IMR-90 (cell line): ENCODE data around the gene BLOC1S4. TPM values are rescaled to one million over a fixed set of nuclear protein-coding genes. Genes with fewer than 3 reads are reported as not detected.

Experiments used
- MAFK ChIP-seq: IDR thresholded peaks from 2 replicates; pipeline ENCODE4 v1.6.1; 2012; ENCODE audit warnings: low read depth, low read length, improper control_type of control experiment
- RAD21 ChIP-seq: IDR thresholded peaks from 2 replicates; pipeline ENCODE4 v1.6.1; 2012; ENCODE audit warnings: low read length, improper control_type of control experiment
- RCOR1 ChIP-seq: IDR thresholded peaks from 2 replicates; pipeline ENCODE4 v1.6.1; 2012; ENCODE audit warnings: mild to moderate bottlenecking, low read length, improper control_type of control experiment; ENCODE audit not compliant: insufficient replicate concordance
- RFX5 ChIP-seq: IDR thresholded peaks from 2 replicates; pipeline ENCODE4 v1.8.0; 2012; ENCODE audit warnings: low read depth, mild to moderate bottlenecking, low read length, moderate library complexity
- polyA plus RNA-seq, 3 experiments: library from polyadenylated mRNA; depleted of rRNA; stranded (reverse); fragments of >200 nt; gene quantifications; 2 replicates each; pipeline ENCODE4 v1.2.3, GENCODE V29; 2012; ENCODE audit warnings: low replicate concordance in 1 of 3
- total RNA-seq: library from RNA; depleted of rRNA; stranded (reverse); fragments of >200 nt; gene quantifications from 2 replicates; pipeline ENCODE4 v1.2.3, GENCODE V29; 2012
- TF ChIP-seq, protein P1 (sequence below): conservative IDR thresholded peaks from 2 replicates; pipeline ENCODE4 v1.5.1; 2012; ENCODE audit warnings: mild to moderate bottlenecking, low read depth, low read length, improper control_type of control experiment

The BLOC1S4 gene
- total and polyA plus RNA-seq, 2 of the 4 experiments (the other 2 are of a cell fraction): 8.8 to 22.1 TPM

DNA sequence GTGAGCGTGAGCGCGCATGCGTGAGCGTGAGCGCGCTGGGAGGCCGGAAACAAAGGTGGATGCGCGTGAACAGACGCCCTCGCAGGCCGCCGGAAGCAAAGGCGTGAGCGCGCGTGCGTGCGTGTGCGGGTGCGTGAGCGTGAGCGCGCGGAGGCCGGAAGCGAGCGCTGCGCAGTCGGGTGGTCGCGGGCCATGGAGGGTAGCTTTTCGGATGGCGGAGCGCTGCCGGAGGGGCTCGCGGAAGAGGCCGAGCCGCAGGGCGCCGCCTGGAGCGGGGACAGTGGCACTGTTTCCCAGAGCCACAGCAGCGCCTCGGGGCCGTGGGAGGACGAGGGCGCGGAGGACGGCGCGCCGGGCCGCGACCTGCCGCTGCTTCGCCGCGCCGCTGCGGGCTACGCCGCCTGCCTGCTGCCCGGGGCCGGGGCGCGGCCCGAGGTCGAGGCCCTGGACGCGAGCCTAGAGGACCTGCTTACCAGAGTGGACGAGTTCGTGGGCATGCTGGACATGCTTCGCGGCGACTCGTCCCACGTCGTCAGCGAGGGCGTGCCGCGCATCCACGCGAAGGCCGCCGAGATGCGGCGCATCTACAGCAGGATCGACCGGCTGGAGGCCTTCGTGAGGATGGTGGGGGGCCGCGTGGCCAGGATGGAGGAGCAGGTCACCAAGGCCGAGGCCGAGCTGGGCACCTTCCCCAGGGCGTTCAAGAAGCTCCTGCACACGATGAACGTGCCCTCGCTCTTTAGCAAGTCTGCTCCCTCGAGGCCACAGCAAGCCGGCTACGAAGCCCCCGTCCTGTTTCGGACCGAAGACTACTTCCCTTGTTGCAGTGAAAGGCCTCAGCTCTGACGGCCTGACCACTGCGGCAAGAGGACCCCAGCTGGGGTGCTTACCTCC is at the start of gene BLOC1S4 (continued):
- TF ChIP-seq MAFK (no peak), RFX5 (no peak), RCOR1 (no peak), RAD21 (no peak)
- TF ChIP-seq, protein P1, sequence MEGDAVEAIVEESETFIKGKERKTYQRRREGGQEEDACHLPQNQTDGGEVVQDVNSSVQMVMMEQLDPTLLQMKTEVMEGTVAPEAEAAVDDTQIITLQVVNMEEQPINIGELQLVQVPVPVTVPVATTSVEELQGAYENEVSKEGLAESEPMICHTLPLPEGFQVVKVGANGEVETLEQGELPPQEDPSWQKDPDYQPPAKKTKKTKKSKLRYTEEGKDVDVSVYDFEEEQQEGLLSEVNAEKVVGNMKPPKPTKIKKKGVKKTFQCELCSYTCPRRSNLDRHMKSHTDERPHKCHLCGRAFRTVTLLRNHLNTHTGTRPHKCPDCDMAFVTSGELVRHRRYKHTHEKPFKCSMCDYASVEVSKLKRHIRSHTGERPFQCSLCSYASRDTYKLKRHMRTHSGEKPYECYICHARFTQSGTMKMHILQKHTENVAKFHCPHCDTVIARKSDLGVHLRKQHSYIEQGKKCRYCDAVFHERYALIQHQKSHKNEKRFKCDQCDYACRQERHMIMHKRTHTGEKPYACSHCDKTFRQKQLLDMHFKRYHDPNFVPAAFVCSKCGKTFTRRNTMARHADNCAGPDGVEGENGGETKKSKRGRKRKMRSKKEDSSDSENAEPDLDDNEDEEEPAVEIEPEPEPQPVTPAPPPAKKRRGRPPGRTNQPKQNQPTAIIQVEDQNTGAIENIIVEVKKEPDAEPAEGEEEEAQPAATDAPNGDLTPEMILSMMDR: 0 out of 2 replicates have a peak, but pooled peaks have one; percentile 14
